PC-3 (cell line): ENCODE results near the gene TTC27.

Source experiments
- EZH2 ChIP-seq: fragments of 300-600 bp; sonication (generic); IDR thresholded peaks from one replicate; pipeline ENCODE4 v1.6.1; 2017; ENCODE audit warnings: antibody characterized with exemption, mild to moderate bottlenecking, low read length; ENCODE audit not compliant: unreplicated experiment
- EZH2phosphoT487 ChIP-seq: fragments of 300-600 bp; sonication (generic); IDR thresholded peaks from 2 replicates; pipeline ENCODE4 v1.6.1; 2018; ENCODE audit warnings: mild to moderate bottlenecking, antibody characterized with exemption, low read length, borderline replicate concordance
- TF ChIP-seq, protein P1 (sequence below): fragments of 300-600 bp; sonication (generic); conservative IDR thresholded peaks from 2 replicates; pipeline ENCODE4 v1.5.1; 2017; ENCODE audit warnings: antibody characterized with exemption, low read depth, mild to moderate bottlenecking, low read length

- TF ChIP-seq, protein P1, sequence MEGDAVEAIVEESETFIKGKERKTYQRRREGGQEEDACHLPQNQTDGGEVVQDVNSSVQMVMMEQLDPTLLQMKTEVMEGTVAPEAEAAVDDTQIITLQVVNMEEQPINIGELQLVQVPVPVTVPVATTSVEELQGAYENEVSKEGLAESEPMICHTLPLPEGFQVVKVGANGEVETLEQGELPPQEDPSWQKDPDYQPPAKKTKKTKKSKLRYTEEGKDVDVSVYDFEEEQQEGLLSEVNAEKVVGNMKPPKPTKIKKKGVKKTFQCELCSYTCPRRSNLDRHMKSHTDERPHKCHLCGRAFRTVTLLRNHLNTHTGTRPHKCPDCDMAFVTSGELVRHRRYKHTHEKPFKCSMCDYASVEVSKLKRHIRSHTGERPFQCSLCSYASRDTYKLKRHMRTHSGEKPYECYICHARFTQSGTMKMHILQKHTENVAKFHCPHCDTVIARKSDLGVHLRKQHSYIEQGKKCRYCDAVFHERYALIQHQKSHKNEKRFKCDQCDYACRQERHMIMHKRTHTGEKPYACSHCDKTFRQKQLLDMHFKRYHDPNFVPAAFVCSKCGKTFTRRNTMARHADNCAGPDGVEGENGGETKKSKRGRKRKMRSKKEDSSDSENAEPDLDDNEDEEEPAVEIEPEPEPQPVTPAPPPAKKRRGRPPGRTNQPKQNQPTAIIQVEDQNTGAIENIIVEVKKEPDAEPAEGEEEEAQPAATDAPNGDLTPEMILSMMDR, result no peak
- TF ChIP-seq EZH2phosphoT487 (no peak), EZH2 (no peak)
These were observed 156.1 kb downstream of the TTC27 start for GRCh38 chr2:32783933-32784332.
